GM18870 (cell line): Measurements from ENCODE around the gene IGF2.

ENCODE experiments used
- ATAC-seq: cut with Tn5 transposase; IDR thresholded peaks from one replicate; pipeline ENCODE4 v1.9.1; 2021; ENCODE audit warnings: moderate library complexity; ENCODE audit not compliant: unreplicated experiment

IGF2 gene

DNA sequence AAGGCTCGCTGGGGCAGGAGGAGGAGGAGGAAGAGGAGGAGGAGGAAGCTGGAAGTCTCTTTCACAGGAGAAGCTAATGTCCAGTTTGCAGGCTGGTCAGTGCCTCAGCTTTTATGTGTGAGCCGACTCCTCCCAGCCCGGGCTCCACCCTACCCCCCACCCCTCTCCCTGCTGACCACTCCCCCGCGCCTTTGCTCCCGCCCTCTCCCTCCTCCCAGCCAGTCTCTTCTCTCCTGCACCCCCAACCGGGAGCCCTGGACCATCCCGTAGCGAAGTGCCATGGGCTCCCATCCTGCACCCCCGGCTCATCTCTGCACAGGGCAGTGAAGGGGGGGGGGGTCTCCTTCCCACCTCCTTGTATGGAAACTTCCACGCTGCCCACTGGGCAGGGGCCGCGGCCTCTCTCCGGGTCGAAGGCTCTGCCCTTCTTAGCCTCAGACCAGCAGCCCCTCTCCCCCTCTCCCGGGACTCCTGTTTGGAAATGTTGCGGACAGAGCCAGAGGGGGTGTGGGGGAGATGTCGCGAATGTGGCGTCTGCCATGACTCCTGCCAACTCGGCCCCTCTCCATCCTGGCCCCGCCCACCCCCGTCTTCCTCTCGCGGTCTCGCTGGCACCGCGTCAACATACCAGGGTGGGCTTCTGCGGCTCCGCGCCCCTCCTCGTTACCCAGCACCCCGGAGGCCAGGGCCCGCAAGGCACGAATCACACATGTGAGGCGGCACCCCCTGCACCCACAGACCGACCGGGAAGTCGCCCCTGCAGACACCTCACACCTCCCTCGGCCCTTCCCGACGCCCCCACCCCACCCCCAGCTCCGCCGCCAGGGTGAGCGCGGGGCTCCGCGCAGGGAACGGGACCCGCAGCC lies 1.8 kb downstream of the IGF2 start:
- no peak for ATAC-seq

DNA sequence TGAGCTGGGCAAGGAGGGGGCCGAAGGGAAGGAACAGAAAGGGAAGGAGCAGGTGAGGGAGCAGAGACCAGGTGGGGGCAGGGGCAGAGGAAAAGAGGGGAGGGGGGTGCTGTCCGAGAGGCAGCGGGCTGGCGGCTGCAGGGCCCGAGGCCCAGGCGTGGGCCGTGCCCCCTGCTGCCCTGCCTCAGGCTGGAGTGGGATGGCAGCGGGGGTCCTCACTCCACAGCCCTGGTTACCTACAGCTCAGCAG lies 2.3 kb downstream of the IGF2 start:
- no peak for ATAC-seq

DNA sequence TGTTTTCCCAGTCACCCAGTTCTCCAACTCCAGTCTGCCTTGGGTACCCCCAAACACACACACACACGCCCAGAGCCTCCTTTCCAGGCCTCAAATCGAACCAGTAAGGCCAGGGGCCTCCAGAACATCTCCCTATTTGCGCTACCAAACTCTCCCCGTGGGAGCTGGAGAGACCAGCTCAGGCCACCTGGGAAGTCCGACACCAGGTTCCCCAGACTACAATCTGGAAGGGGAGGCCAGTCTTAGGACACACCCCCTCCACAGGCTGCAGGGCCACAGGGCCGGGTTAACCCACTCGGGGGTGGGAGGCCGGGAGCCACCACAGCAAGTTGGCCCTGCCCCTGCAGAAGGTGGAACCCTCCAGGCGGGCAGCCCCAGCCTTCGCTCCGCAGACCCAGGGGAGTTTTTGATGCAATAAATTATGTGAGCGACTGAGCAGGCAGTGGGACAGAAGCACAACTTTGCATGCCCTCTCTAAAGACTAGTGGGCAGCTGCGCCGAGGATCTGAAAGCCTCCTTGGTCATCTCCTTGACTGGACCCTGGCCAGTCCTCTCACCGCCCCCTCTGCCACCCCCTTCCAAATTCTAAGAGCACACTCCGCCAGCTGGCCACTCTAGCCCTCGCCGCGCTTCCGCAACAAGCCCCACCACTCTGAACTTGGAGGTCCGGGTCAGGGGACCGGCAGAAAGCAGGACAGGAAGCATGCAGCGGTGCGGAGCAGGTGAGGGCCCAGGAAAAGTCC lies 2.8 kb downstream of the IGF2 start:
- no peak for ATAC-seq

DNA sequence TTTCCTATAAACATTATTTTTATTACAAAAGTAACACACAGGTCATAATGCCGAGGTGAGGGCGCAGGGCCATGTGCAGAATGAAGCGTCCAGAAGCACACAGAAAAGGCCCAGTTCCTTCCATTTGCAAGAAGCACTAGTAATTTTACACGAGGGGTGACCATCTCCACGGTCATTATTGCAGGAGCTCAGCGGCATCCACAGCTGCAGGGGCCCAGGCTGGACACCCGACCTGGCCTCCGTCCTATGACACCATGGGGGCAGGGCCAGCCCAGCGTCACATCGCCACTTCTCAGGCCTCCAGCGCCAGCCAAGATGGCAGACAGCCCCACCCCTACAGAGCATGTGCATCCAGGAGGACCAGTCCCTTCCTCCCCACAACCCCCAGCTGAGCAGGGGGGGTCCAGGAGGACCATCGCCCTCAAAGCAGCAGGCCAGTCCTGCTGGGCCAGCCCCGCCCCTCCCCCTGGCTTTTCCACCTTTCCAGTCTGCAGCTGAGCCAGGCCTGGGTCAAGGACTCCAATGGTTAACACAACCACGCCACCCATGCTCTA lies 3.5 kb downstream of the IGF2 start:
- no peak for ATAC-seq

DNA sequence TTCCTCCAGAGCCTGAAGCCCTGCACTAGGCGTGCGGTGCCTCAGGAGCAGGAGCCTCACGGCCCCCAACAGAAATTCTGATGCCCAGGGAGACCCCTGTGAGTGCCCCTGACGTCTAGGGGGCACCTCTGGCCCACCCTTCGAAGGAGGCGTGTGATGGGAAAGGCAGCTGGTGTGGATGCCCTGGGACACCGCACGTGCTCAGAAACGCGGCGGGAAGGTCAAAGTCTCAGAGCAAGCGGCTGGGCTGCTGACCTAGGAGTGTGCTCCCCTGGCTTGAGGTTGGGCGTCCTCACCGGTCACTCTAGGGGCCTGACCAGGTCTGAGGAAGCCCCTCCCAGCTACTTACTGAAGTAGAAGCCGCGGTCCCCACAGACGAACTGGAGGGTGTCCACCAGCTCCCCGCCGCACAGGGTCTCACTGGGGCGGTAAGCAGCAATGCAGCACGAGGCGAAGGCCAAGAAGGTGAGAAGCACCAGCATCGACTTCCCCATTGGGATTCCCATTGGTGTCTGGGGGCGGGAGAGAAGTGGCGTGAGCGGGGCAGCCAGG lies 4.1 kb downstream of the IGF2 start:
- no peak for ATAC-seq

DNA sequence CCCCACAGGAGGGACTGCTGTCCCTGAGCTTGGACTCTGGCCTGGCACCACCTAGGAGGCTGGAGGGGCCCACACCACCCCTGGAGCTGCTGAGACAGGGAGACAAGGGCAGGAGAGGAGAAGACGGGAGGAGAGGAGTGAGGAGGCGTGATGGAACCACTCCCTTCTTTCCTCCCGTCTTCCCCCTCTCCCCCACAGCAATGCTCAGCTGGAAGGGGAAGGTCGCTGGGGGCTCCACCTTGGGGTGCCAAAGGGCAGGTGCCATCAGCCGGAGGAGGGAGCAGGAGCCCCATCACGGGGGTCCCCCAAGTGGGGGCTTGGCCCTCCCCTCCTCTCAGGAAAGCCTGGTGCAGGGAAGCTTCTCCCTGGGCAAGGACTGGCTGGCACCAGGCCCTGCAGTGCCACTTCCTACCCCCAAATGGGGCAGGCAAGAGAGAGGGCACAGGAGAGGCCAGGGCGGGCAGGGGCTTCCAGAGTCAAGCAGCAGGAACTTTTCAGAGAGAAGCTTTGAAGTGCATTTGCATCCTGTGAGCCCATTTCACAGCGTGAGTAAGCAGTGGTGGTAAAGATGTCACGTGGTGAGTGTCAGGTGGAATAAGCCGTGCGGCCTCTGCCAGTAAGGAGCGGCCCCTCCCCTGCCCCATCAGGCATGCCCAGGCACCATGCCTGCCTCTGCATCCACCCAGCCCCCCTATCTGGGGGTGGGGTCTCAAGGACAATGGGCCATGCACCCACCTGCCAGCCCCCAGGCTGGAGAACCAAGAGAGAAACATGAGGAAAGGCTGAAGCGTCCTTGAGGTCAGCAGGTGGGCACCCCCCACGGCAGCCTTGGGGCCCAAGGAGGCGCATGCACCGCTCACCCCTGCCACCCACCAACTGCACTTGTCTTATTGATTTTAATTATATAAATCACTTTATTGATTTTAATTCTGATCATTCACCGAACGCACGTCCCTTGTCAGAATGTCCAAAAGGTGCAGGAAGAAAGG lies 4.9 kb downstream of the IGF2 start:
- no peak for ATAC-seq

DNA sequence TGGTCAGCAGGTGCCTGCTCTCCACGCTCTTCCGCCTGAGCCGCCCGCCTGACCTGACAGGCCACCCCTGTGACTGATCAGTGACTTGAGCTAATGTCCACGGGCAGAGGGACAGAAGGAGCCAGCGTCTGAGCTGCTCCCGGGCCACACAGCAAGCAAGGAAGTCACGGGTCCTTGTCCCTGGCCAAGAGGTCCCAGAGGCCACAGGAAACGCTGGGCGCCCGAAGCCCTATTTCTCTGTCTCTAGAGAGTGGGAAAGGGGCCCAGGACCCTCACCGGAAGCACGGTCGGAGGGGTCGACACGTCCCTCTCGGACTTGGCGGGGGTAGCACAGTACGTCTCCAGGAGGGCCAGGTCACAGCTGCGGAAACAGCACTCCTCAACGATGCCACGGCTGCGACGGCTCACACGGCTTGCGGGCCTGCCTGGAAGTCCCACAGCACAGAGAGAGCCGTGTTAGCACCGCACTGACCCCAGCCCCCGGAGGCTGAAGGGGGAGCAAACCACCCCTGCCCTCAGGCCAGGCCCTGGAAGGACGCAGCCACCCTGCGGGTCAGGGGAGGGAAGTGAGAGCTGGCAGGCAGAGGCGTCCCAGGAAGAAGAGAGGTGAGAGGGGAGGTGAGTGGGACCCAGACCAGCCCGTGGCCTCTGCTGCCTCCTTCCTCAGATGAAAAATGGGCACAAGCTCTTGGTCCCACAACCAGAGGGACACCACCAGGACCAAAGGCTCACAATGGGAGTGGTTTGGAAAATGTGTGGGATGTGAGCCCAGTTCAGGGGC lies 5.8 kb downstream of the IGF2 start:
- no peak for ATAC-seq

DNA sequence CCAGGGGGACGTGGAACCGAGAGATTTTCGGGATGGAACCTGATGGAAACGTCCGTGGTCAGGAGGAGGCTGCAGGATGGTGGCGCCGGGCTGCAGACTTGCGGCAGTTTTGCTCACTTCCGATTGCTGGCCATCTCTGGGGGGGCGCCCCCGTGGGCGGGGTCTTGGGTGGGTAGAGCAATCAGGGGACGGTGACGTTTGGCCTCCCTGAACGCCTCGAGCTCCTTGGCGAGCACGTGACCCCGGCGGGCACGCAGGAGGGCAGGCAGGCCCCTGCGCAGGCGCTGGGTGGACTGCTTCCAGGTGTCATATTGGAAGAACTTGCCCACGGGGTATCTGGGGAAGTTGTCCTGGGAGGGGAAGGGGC lies 6.3 kb downstream of the IGF2 start:
- ATAC-seq = no peak

DNA sequence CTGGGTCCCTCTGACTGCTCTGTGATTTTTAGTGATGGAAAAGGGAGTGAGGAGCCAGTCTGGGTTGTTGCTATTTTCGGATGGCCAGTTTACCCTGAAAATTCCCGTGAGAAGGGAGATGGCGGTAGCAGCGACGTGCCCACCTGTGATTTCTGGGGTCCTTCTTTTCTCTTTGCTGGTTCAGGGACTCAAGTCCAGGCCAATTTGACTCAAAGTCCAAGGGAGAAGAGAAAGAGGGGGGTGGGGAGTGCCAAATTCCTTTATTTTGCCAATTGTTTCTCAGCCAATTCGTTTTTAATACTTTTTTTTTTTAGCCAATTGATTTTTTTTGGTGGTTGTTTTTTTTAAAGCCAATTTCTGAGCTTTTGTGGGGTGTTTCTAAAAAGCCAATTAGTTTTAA lies 6.9 kb downstream of the IGF2 start:
- ATAC-seq = no peak

DNA sequence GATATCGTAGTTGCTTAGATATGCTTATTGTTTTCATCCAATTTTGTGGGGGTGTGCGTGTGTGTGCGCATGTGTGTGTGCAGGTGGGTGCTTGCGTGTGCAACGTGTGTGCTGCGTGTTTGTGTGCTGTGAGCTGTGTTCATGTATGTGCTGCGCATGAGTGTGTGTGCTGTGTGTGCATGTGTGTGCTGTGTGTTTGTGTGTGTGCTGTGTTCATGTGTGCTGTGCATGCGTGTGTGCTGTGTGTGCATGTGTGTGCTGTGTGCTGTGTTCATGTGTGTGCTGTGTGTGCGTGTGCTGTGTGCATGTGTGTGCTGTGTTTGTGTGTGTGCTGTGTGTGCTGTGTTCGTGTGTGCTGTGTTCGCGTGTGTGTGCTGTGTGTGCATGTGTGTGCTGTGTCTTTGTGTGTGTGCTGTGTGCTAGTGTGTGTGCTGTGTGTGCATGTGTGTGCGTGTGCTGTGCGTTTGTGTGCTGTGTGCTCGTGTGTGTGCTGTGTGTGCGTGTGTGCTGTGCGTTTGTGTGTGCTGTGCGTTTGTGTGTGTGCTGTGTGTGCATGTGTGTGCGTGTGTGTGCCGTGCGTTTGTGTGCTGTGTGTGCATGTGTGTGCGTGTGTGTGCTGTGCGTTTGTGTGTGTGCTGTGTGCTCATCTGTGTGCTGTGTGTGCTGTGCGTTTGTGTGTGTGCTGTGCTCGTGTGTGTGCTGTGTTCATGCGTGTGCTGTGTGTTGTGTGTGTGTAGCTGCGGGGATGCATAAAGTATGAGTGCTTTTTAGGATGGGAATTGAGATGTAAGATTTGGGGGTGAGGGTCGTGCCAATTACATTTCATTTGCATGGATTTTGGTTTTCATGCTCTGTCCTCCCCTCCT lies 7.6 kb downstream of the IGF2 start:
- ATAC-seq = no peak

DNA sequence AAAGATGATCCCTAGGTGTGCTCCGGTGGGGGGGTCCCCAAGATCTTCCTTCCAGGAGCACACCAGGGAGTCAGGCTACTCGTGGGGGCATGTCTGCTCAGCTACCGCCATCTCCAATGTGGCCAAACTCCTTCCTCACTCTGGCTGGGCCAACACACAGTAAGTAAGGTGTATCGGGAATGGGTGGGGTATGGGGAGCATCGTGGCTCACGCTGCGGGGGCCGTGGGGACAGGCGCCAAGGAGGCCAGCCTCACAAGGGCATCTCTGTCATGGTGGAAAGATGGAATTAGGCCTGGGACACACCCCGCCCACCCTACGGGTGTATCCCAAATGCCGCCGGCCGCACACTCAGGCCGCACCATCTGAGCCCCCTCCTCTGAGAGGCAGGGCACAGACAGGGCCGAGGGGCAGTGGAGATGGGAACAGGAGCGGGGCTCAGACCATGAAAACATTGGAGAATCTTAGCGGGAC lies 8.3 kb downstream of the IGF2 start:
- no peak for ATAC-seq

DNA sequence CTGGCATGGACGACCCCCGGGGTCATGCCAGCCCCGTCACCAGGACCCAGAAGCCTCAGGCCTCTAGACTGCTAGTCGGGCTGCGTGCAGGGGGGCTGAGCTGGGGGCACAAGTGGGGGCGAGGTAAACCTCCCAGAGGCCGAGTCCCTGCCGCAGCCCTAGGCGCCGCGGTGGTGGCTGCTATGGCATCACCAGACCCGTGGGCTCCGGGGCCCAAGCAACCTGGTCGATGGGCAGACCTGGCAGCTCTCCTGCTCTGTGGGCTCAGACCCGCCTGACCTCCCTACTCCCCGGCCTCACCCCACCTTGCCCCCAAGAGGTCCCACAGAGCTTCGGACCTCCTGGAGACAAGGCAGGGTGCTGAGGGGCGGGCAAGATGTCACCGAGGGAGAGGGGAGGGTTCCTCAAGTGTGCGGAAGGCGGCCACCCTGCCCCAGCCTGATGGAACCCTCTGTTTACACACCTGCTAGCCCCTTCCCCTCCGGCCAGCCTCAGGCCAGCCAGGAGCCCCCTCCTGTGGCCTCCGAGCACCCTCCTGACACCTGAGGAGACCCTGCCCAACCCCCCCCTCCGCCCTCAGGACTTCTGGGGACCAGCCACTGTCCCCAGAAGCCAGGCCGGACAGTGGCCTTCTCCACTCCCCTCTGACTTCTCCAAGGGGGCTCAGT lies 9.4 kb downstream of the IGF2 start:
- no peak for ATAC-seq

DNA sequence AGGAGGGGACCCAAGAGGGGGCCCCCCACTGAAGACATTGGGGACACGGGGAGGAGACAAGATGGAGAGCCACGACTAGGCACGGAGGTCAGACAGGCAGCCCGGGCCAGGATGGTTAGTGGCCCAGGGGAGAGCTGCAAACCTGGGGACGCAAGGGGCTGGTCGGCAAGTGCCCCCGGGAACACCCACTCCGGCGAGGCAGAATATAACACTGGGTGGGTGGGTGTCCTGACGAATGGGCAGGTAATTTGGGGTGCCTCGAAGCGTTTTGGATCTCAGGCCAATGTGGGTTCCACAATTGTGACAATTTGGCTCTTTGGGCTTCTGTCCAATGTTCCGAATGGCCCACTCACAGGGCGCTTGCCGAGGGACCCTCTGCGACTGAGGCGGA lies 9.9 kb downstream of the IGF2 start:
- ATAC-seq = no peak

DNA sequence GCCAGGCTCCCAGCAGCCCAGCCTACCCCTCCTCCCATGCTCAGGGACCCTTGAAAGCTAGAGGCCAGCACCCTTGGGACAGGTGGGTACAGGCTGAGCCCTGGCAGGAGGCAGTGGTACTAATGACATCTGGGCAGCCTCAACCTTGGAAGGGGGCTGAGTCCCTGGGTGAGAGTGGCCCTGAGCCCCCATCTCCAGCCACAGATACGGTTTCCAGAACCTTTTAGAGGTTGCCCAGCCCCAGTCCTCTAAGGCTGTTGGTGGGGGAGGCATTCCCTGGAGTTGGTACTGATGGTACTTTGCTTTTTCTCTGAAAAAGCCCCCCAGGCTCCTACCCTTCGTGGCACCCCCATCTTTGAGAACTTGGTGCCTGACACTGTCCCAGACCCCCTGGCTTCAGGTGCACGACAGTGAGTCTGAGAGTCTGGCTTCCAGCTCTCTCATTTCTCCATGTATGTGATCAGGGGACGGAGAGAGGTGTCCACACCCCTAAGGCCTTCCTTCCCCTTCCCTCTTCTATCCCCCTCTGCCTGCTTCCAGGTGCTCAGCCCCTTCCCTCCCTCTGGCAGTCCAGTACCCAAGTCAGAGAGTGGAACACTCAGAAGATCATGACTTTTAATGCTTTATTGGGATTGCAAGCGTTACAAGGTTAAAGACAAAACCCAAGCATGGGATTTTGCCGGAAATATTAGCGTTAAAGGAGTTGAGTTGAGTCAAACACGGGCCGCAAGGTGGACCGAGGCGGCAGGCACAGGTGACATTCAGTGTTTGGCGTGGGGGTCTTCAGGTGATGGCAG lies 10.5 kb downstream of the IGF2 start:
- ATAC-seq = no peak

DNA sequence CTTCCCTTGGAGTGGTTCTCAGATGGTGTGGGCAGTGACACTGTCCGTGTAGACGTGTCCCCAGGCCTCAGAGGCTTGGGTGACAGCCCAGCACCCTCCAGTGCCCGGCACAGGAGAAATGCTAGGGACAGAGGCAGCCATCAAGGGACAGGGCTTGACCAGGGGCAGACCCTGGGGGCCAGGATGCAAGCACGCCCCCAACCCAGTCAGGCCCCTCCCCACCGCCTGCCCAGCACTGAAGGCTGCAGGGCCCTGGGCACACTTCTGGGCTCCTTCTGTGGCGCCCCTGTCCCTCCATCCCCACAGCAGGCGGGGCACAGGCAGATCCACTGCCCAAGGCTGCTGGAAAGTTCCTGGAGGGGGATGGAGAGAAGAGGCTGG lies 11.1 kb downstream of the IGF2 start:
- no peak for ATAC-seq

DNA sequence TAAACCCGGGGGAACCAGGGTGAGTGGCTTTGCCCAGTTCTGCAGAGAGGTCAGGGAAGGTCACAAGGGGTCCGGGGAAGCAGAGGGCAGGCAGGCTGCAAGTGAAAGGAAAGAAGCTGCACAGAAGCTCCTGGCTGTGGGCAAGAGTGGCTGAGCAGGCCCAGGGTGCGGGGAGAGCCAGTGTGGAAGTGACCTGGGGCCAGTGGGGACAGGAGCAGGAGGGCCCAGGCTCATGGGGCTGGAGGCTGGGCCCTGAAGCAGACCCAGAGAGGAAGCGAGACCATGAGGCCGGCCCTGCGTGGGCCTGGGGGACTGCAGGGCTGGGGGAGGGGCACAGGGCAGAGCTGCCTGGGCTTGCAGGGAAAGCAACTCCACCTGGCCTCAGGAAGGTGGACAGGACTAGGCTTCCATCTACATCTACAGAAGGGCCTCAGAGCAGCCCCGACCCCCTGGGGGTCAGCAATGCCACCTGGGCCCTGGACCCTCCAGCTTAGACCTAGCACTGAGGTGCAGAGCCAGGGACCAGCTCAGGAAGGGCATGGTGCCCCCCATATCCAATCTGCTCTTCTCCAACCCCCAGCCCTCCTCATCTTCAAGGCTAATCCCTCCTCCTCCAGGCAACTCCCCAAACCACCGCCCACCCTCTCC lies 11.6 kb downstream of the IGF2 start:
- ATAC-seq = no peak

DNA sequence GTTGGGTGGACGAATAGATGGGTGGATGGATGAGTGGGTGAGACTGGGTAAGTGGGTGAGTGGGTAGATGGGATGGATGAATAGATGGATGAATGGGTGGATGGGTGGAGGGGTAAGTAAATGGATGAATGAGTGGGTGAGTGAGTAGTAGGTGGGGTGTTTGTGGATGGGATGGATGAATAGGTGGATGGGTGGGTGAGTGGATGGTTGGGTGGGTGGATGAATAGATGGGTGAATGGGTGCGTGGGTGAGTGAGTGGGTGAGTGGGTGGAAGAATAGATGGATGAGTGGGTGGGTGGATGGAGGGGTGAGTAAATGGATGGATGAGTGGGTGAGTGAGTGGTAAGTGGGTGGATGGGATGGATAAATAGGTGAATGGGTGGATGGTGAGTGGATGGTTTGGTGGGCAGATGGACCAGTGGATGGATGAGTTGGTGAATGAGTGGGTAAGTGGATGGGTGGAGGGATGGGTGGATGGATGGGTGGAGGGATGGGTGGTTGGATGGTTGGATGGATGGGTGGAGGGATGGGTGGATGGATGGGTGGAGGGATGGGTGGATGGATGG lies 12.6 kb downstream of the IGF2 start:
- ATAC-seq = no peak
